ENCODE results near the gene LTBP1. TPM values are rescaled to one million over a fixed set of nuclear protein-coding genes. Genes with fewer than 3 reads are reported as not detected.

Gene LTBP1
- total and polyA plus RNA-seq, 10 of the 15 experiments (the other 5 are each of a cell fraction or from before 2014, with no cell fraction given): 0.01 to 0.28 (median 0.12) TPM; not detected in 2

- in situ Hi-C loops (cut with MboI): no loop called here
- no TSS peak for BruUV-seq (replicated peaks)
These were observed 367.8 kb downstream of the LTBP1 start for GRCh38 chr2:33314541-33314940.

More at GRCh38 chr2:33314541-33314940, 367.8 kb downstream of the LTBP1 start:
- POLR2A ChIA-PET: no interaction called here
- SMC1A ChIA-PET (ENCODE audit: uncharacterized antibody, unreplicated experiment): no interaction called here
- no peak overlapping the region for H3K27ac ChIP-seq (ENCODE audit: control insufficient read depth, insufficient read depth)
- no peaks in the 10 kb centered on the region for H4K20me1 ChIP-seq (ENCODE audit: control insufficient read depth, insufficient read depth)
- H3K36me3 ChIP-seq (ENCODE audit: control insufficient read depth in 2 of 2, insufficient read depth in 2 of 2, low read length in 1 of 2): no peaks in the 10 kb centered on the region
- no peak overlapping the region for H3K4me3 ChIP-seq
- H3K4me2 ChIP-seq (ENCODE audit: control insufficient read depth, insufficient read depth): no peak overlapping the region
- H3K27me3 ChIP-seq (replicated peaks in 1 of 2; ENCODE audit: control insufficient read depth in 2 of 2, insufficient read depth in 2 of 2, low read length in 1 of 2): peaks cover 2 to 3% of the 10 kb centered on the region in 2 experiments; a peak in 1 of 4 replicates
- intact Hi-C loops (cut with micrococcal nuclease; ENCODE audit: unreplicated experiment): no loop called here
- no peak overlapping the region for H2AFZ ChIP-seq (ENCODE audit: control insufficient read depth, low read depth, low read length)
- no peaks in the 10 kb centered on the region for H3K9me3 ChIP-seq (replicated peaks; ENCODE audit: control insufficient read depth, insufficient read depth, low read length)
- no peaks in the 10 kb centered on the region for H3K79me2 ChIP-seq (ENCODE audit: control insufficient read depth, insufficient read depth, low read length)
- H3K9ac ChIP-seq (ENCODE audit: control insufficient read depth, insufficient read depth, low read length): no peak overlapping the region
- ATAC-seq (no peak), DNase-seq (ENCODE audit: low read depth, low spot score) (no peak), FAIRE-seq (no peak)
- RAD21 ChIA-PET (ENCODE audit: unreplicated experiment): no interaction called here
- TF ChIP-seq BCL11A (IDR thresholded peaks at IDR 0.05; ENCODE audit: low read depth, low read length) (no peak), NFYB (IDR thresholded peaks at IDR 0.05; ENCODE audit: insufficient read depth, low read depth, low read length) (no peak), ATF3 (IDR thresholded peaks at IDR 0.05; ENCODE audit: borderline replicate concordance, extremely low read depth, low read depth, low read length) (no peak)
- TF ChIP-seq, protein P1, sequence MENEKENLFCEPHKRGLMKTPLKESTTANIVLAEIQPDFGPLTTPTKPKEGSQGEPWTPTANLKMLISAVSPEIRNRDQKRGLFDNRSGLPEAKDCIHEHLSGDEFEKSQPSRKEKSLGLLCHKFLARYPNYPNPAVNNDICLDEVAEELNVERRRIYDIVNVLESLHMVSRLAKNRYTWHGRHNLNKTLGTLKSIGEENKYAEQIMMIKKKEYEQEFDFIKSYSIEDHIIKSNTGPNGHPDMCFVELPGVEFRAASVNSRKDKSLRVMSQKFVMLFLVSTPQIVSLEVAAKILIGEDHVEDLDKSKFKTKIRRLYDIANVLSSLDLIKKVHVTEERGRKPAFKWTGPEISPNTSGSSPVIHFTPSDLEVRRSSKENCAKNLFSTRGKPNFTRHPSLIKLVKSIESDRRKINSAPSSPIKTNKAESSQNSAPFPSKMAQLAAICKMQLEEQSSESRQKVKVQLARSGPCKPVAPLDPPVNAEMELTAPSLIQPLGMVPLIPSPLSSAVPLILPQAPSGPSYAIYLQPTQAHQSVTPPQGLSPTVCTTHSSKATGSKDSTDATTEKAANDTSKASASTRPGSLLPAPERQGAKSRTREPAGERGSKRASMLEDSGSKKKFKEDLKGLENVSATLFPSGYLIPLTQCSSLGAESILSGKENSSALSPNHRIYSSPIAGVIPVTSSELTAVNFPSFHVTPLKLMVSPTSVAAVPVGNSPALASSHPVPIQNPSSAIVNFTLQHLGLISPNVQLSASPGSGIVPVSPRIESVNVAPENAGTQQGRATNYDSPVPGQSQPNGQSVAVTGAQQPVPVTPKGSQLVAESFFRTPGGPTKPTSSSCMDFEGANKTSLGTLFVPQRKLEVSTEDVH (IDR thresholded peaks at IDR 0.05; ENCODE audit: low read depth, partially characterized antibody): no peak
- CTCF ChIA-PET: no interaction called here
- no peaks in the 10 kb centered on the region for H3K4me1 ChIP-seq (ENCODE audit: control insufficient read depth, insufficient read depth, low read length)

Measured in GM12878 (cell line).